ENCODE results near the gene MED8. TPM values are rescaled to one million over a fixed set of nuclear protein-coding genes. Genes with fewer than 3 reads are reported as not detected.

The MED8 gene
- 10 to 100 TPM; 38.5 to 52.2 (median 45.2) TPM for total RNA-seq

- TF ChIP-seq CTCF (IDR thresholded peaks at IDR 0.05; ENCODE audit: low read depth) = no peak
Observed at GRCh38 chr1:43389326-43390313, at the start of gene MED8, which contains the start of gene SZT2. MED8 (minus strand) TSS chr1:43389800; CDS start chr1:43389764, 36 bp downstream. SZT2 (plus strand) TSS chr1:43389899; CDS start chr1:43389969, 70 bp downstream.

GRCh38 chr1:43438953-43439581, 49.5 kb upstream of the MED8 start:
- no peak for TF ChIP-seq CTCF (IDR thresholded peaks at IDR 0.05; ENCODE audit: low read depth)

GRCh38 chr1:43438576-43438952, 49.0 kb upstream of the MED8 start:
- no peak for TF ChIP-seq CTCF (IDR thresholded peaks at IDR 0.05; ENCODE audit: low read depth)

GRCh38 chr1:43438006-43438405, 48.4 kb upstream of the MED8 start:
- TF ChIP-seq CTCF (IDR thresholded peaks at IDR 0.05; ENCODE audit: low read depth) = no peak

- no peak for TF ChIP-seq CTCF (IDR thresholded peaks at IDR 0.05; ENCODE audit: low read depth)
Observed at GRCh38 chr1:43437031-43437973, 47.7 kb upstream of the MED8 start.

- no peak for TF ChIP-seq CTCF (IDR thresholded peaks at IDR 0.05; ENCODE audit: low read depth)
Observed at GRCh38 chr1:43436371-43436770, 46.8 kb upstream of the MED8 start.

All from subcutaneous adipose tissue (tissue), 4 donors.